Activated naive CD8-positive, alpha-beta T cell treated with anti-CD3 and anti-CD28 coated beads, Interleukin-2, amount 10 ng/mL, durations not matched to agents 7 days and 5 days (primary cell): Measurements from ENCODE around the gene SLC25A26. TPM values are rescaled to one million over a fixed set of nuclear protein-coding genes. Genes with fewer than 3 reads are reported as not detected.

ENCODE experiments used
- ATAC-seq: fragments of 150-1000 bp; cut with Tn5 transposase; one replicate; pipeline ENCODE4 v1.10.0; 2021; ENCODE audit warnings: low read depth, moderate library complexity
- POLR2A ChIA-PET: fragments of 350-600 bp; sonication (Branson Sonifier 250); formaldehyde crosslinking; loops from one replicate; lab custom pipeline; 2021; ENCODE audit warnings: antibody characterized with exemption; lab: Charles Lee
- DNase-seq: peaks from one replicate; pipeline ENCODE4 v3.0.0; 2021
- H3K27ac Mint-ChIP-seq: one replicate; pipeline ENCODE4 v1.8.0; 2022; ENCODE audit warnings: mild to moderate bottlenecking, mixed read lengths
- H3K27me3 Mint-ChIP-seq: one replicate; pipeline ENCODE4 v1.8.0; 2022; ENCODE audit warnings: mild to moderate bottlenecking, moderate library complexity, mixed read lengths
- H3K36me3 Mint-ChIP-seq: one replicate; pipeline ENCODE4 v1.8.0; 2021; ENCODE audit warnings: mild to moderate bottlenecking, mixed read lengths
- H3K4me1 Mint-ChIP-seq: one replicate; pipeline ENCODE4 v1.8.0; 2021; ENCODE audit warnings: mixed read lengths
- H3K4me3 Mint-ChIP-seq: one replicate; pipeline ENCODE4 v1.8.0; 2022; ENCODE audit warnings: mild to moderate bottlenecking, moderate library complexity, mixed read lengths
- H3K9me3 Mint-ChIP-seq: one replicate; pipeline ENCODE4 v1.8.0; 2021; ENCODE audit warnings: mixed read lengths
- total RNA-seq, 2 experiments: library from RNA; stranded (reverse); gene quantifications; one replicate each; pipeline ENCODE4 v1.2.3, GENCODE V29; 2021

SLC25A26 gene
- total RNA-seq, 2 experiments from 2014 or later: 17.0 to 17.8 TPM

- peaks cover 10% of the 10 kb centered on the region for H3K4me1 Mint-ChIP-seq
- H3K36me3 Mint-ChIP-seq: no peaks in the 10 kb centered on the region
- ATAC-seq: no peak
- no peaks in the 10 kb centered on the region for H3K9me3 Mint-ChIP-seq
- no peaks in the 10 kb centered on the region for H3K27me3 Mint-ChIP-seq
- no peak for DNase-seq
- no peak overlapping the region for H3K4me3 Mint-ChIP-seq
- POLR2A ChIA-PET: no interaction called here
- H3K27ac Mint-ChIP-seq: no peak overlapping the region
These were observed 135.2 kb downstream of the SLC25A26 start for GRCh38 chr3:66355997-66356396.

GRCh38 chr3:66361356-66361755 is 140.6 kb downstream of the SLC25A26 start:
- Mint-ChIP-seq H3K4me1 (no peaks in the 10 kb centered on the region), H3K36me3 (peaks cover 2% of the 10 kb centered on the region)
- POLR2A ChIA-PET: no interaction called here

GRCh38 chr3:66362541-66362941 is 141.7 kb downstream of the SLC25A26 start:
- DNase-seq (no peak), ATAC-seq (no peak)
- Mint-ChIP-seq H3K4me3 (no peak overlapping the region), H3K27me3 (no peaks in the 10 kb centered on the region), H3K27ac (no peak overlapping the region), H3K4me1 (no peaks in the 10 kb centered on the region), H3K9me3 (no peaks in the 10 kb centered on the region), H3K36me3 (peaks cover 2% of the 10 kb centered on the region)
- POLR2A ChIA-PET: no interaction called here

More at GRCh38 chr3:66361356-66361755, 140.6 kb downstream of the SLC25A26 start:
- Mint-ChIP-seq H3K9me3 (no peaks in the 10 kb centered on the region), H3K27me3 (no peaks in the 10 kb centered on the region), H3K4me3 (no peak overlapping the region), H3K27ac (no peak overlapping the region)
- no peak for ATAC-seq
- no peak for DNase-seq

- H3K27ac Mint-ChIP-seq: no peak overlapping the region
- H3K27me3 Mint-ChIP-seq: no peaks in the 10 kb centered on the region
- ATAC-seq (no peak), DNase-seq (no peak)
- no peak overlapping the region for H3K4me3 Mint-ChIP-seq
- POLR2A ChIA-PET: no interaction called here
- peaks cover 2% of the 10 kb centered on the region for H3K36me3 Mint-ChIP-seq
- no peaks in the 10 kb centered on the region for H3K9me3 Mint-ChIP-seq
- no peaks in the 10 kb centered on the region for H3K4me1 Mint-ChIP-seq
These were observed 142.3 kb downstream of the SLC25A26 start for GRCh38 chr3:66363148-66363547.

GRCh38 chr3:66365080-66365479 is 144.3 kb downstream of the SLC25A26 start:
- H3K4me1 Mint-ChIP-seq: no peaks in the 10 kb centered on the region
- H3K27me3 Mint-ChIP-seq: no peaks in the 10 kb centered on the region
- no peak for ATAC-seq
- H3K27ac Mint-ChIP-seq: no peak overlapping the region
- peaks cover 3% of the 10 kb centered on the region for H3K36me3 Mint-ChIP-seq
- no peak for DNase-seq
- no peaks in the 10 kb centered on the region for H3K9me3 Mint-ChIP-seq
- H3K4me3 Mint-ChIP-seq: no peak overlapping the region
- POLR2A ChIA-PET: no interaction called here

GRCh38 chr3:66366747-66367146 is 145.9 kb downstream of the SLC25A26 start:
- Mint-ChIP-seq H3K9me3 (no peaks in the 10 kb centered on the region), H3K27ac (no peak overlapping the region), H3K27me3 (no peaks in the 10 kb centered on the region), H3K4me3 (no peak overlapping the region), H3K4me1 (no peaks in the 10 kb centered on the region), H3K36me3 (peaks cover 3% of the 10 kb centered on the region)
- POLR2A ChIA-PET: no interaction called here
- ATAC-seq (no peak), DNase-seq (no peak)

GRCh38 chr3:66367979-66368378 is 147.2 kb downstream of the SLC25A26 start:
- ATAC-seq (no peak), DNase-seq (no peak)
- Mint-ChIP-seq H3K36me3 (peaks cover 3% of the 10 kb centered on the region), H3K27ac (no peak overlapping the region), H3K27me3 (no peaks in the 10 kb centered on the region), H3K9me3 (no peaks in the 10 kb centered on the region), H3K4me1 (no peaks in the 10 kb centered on the region), H3K4me3 (no peak overlapping the region)
- POLR2A ChIA-PET: no interaction called here

GRCh38 chr3:66370179-66370578 is 149.4 kb downstream of the SLC25A26 start:
- H3K27ac Mint-ChIP-seq: no peak overlapping the region
- H3K4me3 Mint-ChIP-seq: no peak overlapping the region
- POLR2A ChIA-PET: no interaction called here
- no peaks in the 10 kb centered on the region for H3K27me3 Mint-ChIP-seq
- no peaks in the 10 kb centered on the region for H3K9me3 Mint-ChIP-seq
- no peaks in the 10 kb centered on the region for H3K4me1 Mint-ChIP-seq
- ATAC-seq: no peak
- H3K36me3 Mint-ChIP-seq: peaks cover 3% of the 10 kb centered on the region
- no peak for DNase-seq

GRCh38 chr3:66371432-66371831 is 150.6 kb downstream of the SLC25A26 start:
- Mint-ChIP-seq H3K9me3 (no peaks in the 10 kb centered on the region), H3K27me3 (no peaks in the 10 kb centered on the region), H3K4me1 (no peaks in the 10 kb centered on the region), H3K36me3 (peaks cover 6% of the 10 kb centered on the region), H3K4me3 (no peak overlapping the region), H3K27ac (no peak overlapping the region)
- DNase-seq (no peak), ATAC-seq (no peak)
- POLR2A ChIA-PET: no interaction called here

GRCh38 chr3:66372681-66373350 is 152.0 kb downstream of the SLC25A26 start:
- H3K9me3 Mint-ChIP-seq: no peaks in the 10 kb centered on the region
- peaks cover 2% of the 10 kb centered on the region for H3K4me1 Mint-ChIP-seq
- H3K27me3 Mint-ChIP-seq: no peaks in the 10 kb centered on the region
- DNase-seq: no peak
- H3K4me3 Mint-ChIP-seq: no peak overlapping the region
- no peak overlapping the region for H3K27ac Mint-ChIP-seq
- peaks cover 14% of the 10 kb centered on the region for H3K36me3 Mint-ChIP-seq
- no peak for ATAC-seq
- POLR2A ChIA-PET: no interaction called here

GRCh38 chr3:66376568-66376967 is 155.8 kb downstream of the SLC25A26 start:
- Mint-ChIP-seq H3K36me3 (peaks cover 41% of the 10 kb centered on the region), H3K4me3 (no peak overlapping the region), H3K9me3 (no peaks in the 10 kb centered on the region), H3K27ac (no peak overlapping the region), H3K4me1 (peaks cover 6% of the 10 kb centered on the region), H3K27me3 (no peaks in the 10 kb centered on the region)
- ATAC-seq (no peak), DNase-seq (no peak)
- POLR2A ChIA-PET: no interaction called here

- ATAC-seq (peak; percentile 47), DNase-seq (no peak)
- Mint-ChIP-seq H3K4me1 (peaks cover 6% of the 10 kb centered on the region), H3K27ac (peak overlapping the region; percentile 62), H3K36me3 (peaks cover 46% of the 10 kb centered on the region), H3K9me3 (no peaks in the 10 kb centered on the region), H3K4me3 (no peak overlapping the region), H3K27me3 (no peaks in the 10 kb centered on the region)
- POLR2A ChIA-PET: no interaction called here
These were observed 157.0 kb downstream of the SLC25A26 start for GRCh38 chr3:66377800-66378199.

GRCh38 chr3:66378256-66378655 is 157.5 kb downstream of the SLC25A26 start:
- H3K27ac Mint-ChIP-seq: peak overlapping the region; percentile 62
- peaks cover 51% of the 10 kb centered on the region for H3K36me3 Mint-ChIP-seq
- no peaks in the 10 kb centered on the region for H3K27me3 Mint-ChIP-seq
- no peak for ATAC-seq
- no peaks in the 10 kb centered on the region for H3K9me3 Mint-ChIP-seq
- POLR2A ChIA-PET: no interaction called here
- no peak overlapping the region for H3K4me3 Mint-ChIP-seq
- no peak for DNase-seq
- H3K4me1 Mint-ChIP-seq: peaks cover 6% of the 10 kb centered on the region

GRCh38 chr3:66379565-66379964 is 158.8 kb downstream of the SLC25A26 start:
- POLR2A ChIA-PET: no interaction called here
- Mint-ChIP-seq H3K4me1 (peaks cover 6% of the 10 kb centered on the region), H3K4me3 (no peak overlapping the region), H3K27me3 (no peaks in the 10 kb centered on the region), H3K9me3 (no peaks in the 10 kb centered on the region), H3K27ac (no peak overlapping the region), H3K36me3 (peaks cover 64% of the 10 kb centered on the region)
- ATAC-seq: no peak
- no peak for DNase-seq
